Mucosa of descending colon (tissue), 3 donors: ENCODE results near the gene PDZK1IP1. TPM values are rescaled to one million over a fixed set of nuclear protein-coding genes. Genes with fewer than 3 reads are reported as not detected.
"Not testable (repeated sequence)": the region's sequence is repeated elsewhere in the genome, so short reads cannot be mapped to it uniquely, and the experiment has no call there.

Experiments
- ATAC-seq: fragments of 200-7000 bp; cut with Tn5 transposase; one replicate; pipeline ENCODE4 v1.9.1; 2020; ENCODE audit warnings: mild to moderate bottlenecking, moderate library complexity
- DNase-seq, 3 donors: peaks; one replicate each; pipeline ENCODE4 v3.0.0-alpha.2; 2020
- H3K36me3 ChIP-seq: fragments of 200-600 bp; one replicate; pipeline ENCODE4 v1.8.0; 2021; ENCODE audit warnings: low read depth, mild to moderate bottlenecking
- H3K4me1 ChIP-seq: fragments of 200-600 bp; one replicate; pipeline ENCODE4 v1.8.0; 2021; ENCODE audit warnings: low read depth, mild to moderate bottlenecking
- H3K4me3 ChIP-seq: fragments of 200-600 bp; one replicate; pipeline ENCODE4 v1.8.0; 2021; ENCODE audit warnings: mild to moderate bottlenecking
- H3K9me3 ChIP-seq: fragments of 200-600 bp; one replicate; pipeline ENCODE4 v1.8.0; 2021; ENCODE audit warnings: mild to moderate bottlenecking
- intact Hi-C, 2 donors: fragments of 100-400 bp; cut with DNase I in 1 of 2; cut with micrococcal nuclease in 1 of 2; formaldehyde crosslinking; loops; one replicate each; pipeline versions ENCODE4 v1.11.0 to v1.11.1; 2022; cut with DNase I, micrococcal nuclease
- total RNA-seq, 3 donors: library from RNA; stranded (reverse); fragmentation: NEBNext Ultra II Directional in 2 of 3; extraction: Animal tissue kit (Norgen Biotek cat#: 25700) in 2 of 3; gene quantifications; one replicate each; pipeline versions ENCODE4 v1.2.1 to v1.2.4, GENCODE V29; 2021 to 2023
- TF ChIP-seq, protein P1 (sequence below): fragments of 200-600 bp; IDR thresholded peaks from one replicate; pipeline ENCODE4 v1.8.0; 2022; ENCODE audit warnings: antibody characterized with exemption, mild to moderate bottlenecking
- donor health status: DM: no; HTN: no; CAD: no; lungs with moderate emphysema.
- donor health status: DM: no; HTN: no; CAD: no.
- donor health status: DM: no; HTN: yes; CAD: no.

PDZK1IP1 gene
- total RNA-seq, 3 donors from 2014 or later = 40.9 to 173 (median 64.4) TPM

DNA sequence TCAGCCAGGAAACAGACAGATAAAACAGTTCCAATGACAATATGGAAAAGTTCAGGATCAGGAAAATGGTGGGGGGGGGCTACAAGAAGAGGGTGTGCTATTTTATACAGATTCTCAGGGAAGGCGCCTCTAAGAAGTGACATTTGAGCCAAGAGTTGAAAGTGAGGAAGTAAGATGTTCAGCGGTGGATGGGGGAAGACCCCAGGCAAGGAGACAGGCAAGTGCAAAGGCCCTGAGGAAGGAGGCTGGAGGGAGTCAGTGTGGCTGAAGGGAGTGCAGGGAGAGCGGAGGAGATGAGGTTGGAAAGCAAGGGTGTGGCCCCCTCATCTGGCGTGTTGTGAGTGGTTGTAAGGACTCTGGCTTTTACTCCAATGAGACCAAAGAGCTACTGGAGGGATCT is 8.4 kb upstream of the PDZK1IP1 start:
- Histone ChIP-seq H3K36me3 (no peaks in the 10 kb centered on the region), H3K4me1 (no peaks in the 10 kb centered on the region), H3K4me3 (no peak overlapping the region), H3K9me3 (no peaks in the 10 kb centered on the region)
- ATAC-seq (no peak), DNase-seq (no peak)
- TF ChIP-seq, protein P1, sequence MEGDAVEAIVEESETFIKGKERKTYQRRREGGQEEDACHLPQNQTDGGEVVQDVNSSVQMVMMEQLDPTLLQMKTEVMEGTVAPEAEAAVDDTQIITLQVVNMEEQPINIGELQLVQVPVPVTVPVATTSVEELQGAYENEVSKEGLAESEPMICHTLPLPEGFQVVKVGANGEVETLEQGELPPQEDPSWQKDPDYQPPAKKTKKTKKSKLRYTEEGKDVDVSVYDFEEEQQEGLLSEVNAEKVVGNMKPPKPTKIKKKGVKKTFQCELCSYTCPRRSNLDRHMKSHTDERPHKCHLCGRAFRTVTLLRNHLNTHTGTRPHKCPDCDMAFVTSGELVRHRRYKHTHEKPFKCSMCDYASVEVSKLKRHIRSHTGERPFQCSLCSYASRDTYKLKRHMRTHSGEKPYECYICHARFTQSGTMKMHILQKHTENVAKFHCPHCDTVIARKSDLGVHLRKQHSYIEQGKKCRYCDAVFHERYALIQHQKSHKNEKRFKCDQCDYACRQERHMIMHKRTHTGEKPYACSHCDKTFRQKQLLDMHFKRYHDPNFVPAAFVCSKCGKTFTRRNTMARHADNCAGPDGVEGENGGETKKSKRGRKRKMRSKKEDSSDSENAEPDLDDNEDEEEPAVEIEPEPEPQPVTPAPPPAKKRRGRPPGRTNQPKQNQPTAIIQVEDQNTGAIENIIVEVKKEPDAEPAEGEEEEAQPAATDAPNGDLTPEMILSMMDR = no peak
- intact Hi-C loops = loop anchor here in 1 of 2 donors (10.0 kb wide), 1 partner anchor 517 kb away; no protein-coding TSS in a partner anchor

DNA sequence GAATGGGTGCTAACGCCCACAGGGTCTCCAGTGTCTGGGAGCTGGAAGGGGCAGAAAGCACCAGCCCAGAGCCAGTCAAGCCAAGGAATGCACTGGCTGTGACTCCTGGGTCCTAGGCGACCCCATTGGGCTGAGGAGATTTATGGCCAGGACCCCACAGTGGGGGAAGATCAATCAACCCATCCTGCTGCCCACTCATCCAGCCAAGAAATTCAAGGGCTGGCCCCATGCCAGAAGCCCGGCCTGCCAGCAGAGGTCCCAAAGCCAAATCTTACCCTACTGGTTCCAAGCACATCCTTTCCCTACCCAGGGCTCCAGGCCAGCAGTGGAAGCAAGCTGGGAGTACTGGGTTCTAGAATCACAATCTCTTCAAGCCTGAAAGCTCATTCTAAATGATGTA is 6.8 kb upstream of the PDZK1IP1 start:
- H3K4me3 ChIP-seq = no peak overlapping the region
- H3K4me1 ChIP-seq = peaks cover 13% of the 10 kb centered on the region
- ATAC-seq (no peak), DNase-seq (no peak)
- TF ChIP-seq, protein P1 = no peak
- H3K36me3 ChIP-seq = no peaks in the 10 kb centered on the region
- intact Hi-C loops = loop anchor here in 1 of 2 donors (10.0 kb wide), 1 partner anchor 518 kb away; no protein-coding TSS in a partner anchor
- no peaks in the 10 kb centered on the region for H3K9me3 ChIP-seq

DNA sequence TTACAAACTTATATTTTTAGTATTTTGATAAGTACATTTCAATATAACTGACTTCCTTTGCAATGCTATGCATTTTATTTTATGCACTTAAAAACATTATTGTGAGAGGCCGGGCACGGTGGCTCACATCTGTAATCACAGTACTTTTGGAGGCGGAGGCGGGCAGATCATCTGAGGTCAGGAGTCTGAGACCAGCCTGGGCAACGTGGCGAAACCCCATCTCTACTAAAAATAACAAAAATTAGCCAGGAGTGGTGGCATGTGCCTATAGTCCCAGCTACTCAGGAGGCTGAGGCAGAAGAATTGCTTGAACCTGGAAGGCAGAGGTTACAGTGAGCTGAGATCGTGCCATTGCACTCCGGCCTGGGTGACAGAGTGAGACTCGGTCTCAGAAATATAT is 6.1 kb upstream of the PDZK1IP1 start:
- not testable (repeated sequence) for H3K36me3 ChIP-seq, H3K9me3 ChIP-seq, H3K4me3 ChIP-seq, ATAC-seq, DNase-seq
- peaks cover 18% of the 10 kb centered on the region for H3K4me1 ChIP-seq
- intact Hi-C loops = loop anchor here in 1 of 2 donors (10.0 kb wide), 1 partner anchor 519 kb away; no protein-coding TSS in a partner anchor

DNA sequence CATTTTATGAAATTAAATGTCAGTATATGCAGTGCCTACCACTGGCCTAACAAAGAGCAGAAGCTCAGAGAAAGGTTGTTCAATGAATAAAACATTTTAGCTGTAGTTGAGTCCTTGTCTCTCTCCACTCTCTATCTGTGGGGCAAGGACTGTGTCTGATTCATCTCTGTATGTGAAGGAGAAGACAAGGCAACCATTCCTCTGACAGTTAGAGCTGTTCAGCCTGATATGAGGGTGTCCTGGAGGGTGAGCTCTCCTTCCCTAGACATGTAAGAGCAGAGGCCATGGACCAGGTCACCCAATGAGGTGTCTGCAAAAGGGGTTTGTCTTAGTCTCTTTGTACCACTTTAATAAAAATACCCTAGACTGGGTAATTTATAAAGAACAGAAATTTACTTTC is 4.5 kb upstream of the PDZK1IP1 start:
- Histone ChIP-seq H3K4me1 (peaks cover 23% of the 10 kb centered on the region), H3K36me3 (no peaks in the 10 kb centered on the region), H3K4me3 (no peak overlapping the region), H3K9me3 (no peaks in the 10 kb centered on the region)
- intact Hi-C loops = loop anchor here in 1 of 2 donors (10.0 kb wide), 1 partner anchor 520 kb away; no protein-coding TSS in a partner anchor
- TF ChIP-seq, protein P1 = no peak
- ATAC-seq (no peak), DNase-seq (no peak)

DNA sequence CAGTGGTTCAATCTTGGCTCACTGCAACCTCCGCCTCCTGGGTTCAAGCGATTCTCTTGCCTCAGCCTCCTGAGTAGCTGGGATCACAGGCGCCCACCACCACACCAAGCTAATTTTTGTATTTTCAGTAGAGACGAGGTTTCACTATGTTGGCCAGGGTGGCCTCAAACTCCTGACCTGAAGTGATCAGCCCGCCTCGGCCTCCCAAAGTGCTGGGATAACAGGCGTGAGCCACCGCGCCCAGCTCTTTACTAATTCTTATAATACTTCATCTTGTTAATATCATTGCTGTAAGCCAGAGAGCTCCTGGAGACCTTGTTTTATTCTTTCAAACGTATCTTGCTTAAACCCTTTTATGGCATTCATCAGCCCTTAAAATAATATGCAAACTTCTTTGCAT is 3.7 kb upstream of the PDZK1IP1 start:
- not testable (repeated sequence) for DNase-seq, H3K4me3 ChIP-seq, ATAC-seq, H3K36me3 ChIP-seq, H3K9me3 ChIP-seq
- H3K4me1 ChIP-seq = peaks cover 23% of the 10 kb centered on the region
- intact Hi-C loops = loop anchor here in 1 of 2 donors (10.0 kb wide), 1 partner anchor 521 kb away; no protein-coding TSS in a partner anchor

DNA sequence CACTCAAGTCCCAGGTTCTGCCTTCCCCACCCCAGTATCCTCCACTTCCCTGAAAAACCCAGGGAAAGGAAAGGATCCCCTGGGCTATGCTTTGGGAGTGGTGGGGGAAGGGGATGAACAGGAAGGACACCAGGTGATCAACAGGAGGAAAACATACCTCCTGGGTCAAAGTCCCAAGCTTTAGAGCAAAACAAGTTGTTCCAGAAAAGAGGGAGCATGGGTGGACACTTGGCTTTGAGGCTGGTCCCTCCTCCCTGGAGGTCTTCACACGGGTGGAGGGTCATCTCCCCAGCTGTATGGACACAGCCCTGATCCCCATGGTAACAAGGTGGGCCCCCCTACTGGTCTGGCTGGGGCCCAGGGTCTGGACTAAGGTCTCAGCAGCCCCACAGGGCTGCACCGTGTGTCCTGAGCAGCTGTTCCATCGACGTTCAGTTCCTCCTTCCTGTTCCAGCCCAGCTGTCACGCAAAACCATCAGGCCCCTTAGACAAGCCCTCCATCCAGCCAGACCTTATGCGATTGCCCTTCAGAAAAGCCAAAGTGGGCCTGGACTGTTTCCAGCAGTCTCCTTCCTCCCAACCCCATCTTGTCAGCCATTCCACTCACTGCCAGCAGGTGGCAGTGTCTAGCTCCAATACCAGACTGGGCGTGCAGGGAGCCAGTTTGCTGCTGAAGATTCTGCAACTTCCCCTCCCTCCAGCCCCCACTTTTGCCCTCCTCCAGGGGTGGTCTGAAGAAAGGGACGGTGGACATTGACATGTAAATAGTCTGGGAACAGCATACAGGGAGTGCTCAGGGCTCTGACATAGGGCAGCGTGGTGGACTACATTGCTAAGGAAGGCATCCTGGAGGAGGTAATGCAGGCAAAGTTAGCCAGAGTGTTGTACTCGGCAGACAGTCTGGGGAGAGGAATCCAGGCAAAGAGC is 2.9 kb upstream of the PDZK1IP1 start:
- ATAC-seq = peak; percentile 65

More for the DNA sequence above, 2.9 kb upstream of the PDZK1IP1 start:
- intact Hi-C loops = loop anchor here in 1 of 2 donors (10.0 kb wide), 1 partner anchor 522 kb away; no protein-coding TSS in a partner anchor
- no peak overlapping the region for H3K4me3 ChIP-seq
- no peaks in the 10 kb centered on the region for H3K9me3 ChIP-seq
- TF ChIP-seq, protein P1 = peak; percentile 84
- peak; percentile 75 to 87 (median 87) for DNase-seq
- H3K4me1 ChIP-seq = peaks cover 23% of the 10 kb centered on the region
- H3K36me3 ChIP-seq = no peaks in the 10 kb centered on the region
